Mammary epithelial cell (primary cell): ENCODE data around the gene DMD.

ENCODE experiments used
- CTCF ChIP-seq, 2 donors: IDR thresholded peaks in 1 of 2; conservative IDR thresholded peaks in 1 of 2; 2 replicates each; pipeline ENCODE4 v1.5.1; 2011 to 2012; ENCODE audit warnings: inconsistent platforms in 2 of 2, low read length in 2 of 2, mild to moderate bottlenecking in 2 of 2, control low read depth in 1 of 2, low read depth in 1 of 2; ENCODE audit not compliant: insufficient read depth in 1 of 2; ENCODE audit errors: extremely low read depth in 1 of 2
- EZH2 ChIP-seq: IDR thresholded peaks from 2 replicates; pipeline ENCODE4 v1.6.1; 2012; ENCODE audit warnings: low read length, inconsistent platforms, borderline replicate concordance

- TF ChIP-seq CTCF (conservative IDR thresholded peaks at IDR 0.05 in 1 of 2, IDR thresholded peaks at IDR 0.05 in 1 of 2; ENCODE audit: extremely low read depth in 1 of 2, insufficient read depth in 1 of 2, low read depth in 1 of 2, low read length in 2 of 2) (no peak), EZH2 (no peak)
Measured at GRCh38 chrX:31665454-31665853, 1545.9 kb downstream of the DMD start.
